Measurements from ENCODE around the gene EPG5.
"Not testable (repeated sequence)": the region's sequence is repeated elsewhere in the genome, so short reads cannot be mapped to it uniquely, and the experiment has no call there.

The EPG5 gene

DNA sequence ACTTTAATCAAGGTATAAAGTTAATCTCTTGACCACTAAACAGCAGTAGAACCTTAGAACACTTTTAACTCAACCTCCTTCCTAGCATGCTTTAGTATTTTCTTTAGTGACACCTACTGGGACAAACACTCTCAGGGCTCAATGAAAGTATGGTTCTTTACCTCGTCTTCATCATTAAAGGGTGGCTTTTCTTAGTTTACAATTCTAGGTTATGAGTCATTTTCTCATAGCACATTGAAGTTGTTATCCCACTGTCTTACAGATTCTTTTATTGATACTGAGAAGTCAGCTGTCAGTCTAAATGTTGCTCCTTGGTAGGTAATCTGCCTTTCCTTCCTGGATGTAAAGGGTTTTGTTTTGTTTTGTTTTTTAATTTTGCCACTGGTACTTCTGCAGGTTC, 103.7 kb downstream of the EPG5 start:
- no peak for FAIRE-seq

DNA sequence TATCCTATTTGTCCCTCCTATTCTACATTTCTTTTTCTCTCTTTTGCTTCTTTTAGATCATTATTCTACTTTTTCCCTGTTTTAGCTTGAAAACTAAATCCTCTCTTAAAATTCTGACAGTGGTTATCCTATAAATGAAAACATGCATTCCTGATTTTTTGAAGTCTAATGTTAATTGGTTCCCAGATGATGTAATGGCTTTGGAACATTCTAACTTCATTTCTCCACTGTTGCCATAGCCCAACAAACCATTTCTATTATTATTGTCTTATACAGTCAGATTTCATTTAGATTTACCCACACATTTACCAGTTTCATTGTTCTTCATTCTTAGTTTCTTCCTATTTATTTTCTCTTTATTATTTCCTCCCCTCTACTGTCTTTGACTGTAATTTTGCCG, 105.2 kb downstream of the EPG5 start:
- no peak for FAIRE-seq

DNA sequence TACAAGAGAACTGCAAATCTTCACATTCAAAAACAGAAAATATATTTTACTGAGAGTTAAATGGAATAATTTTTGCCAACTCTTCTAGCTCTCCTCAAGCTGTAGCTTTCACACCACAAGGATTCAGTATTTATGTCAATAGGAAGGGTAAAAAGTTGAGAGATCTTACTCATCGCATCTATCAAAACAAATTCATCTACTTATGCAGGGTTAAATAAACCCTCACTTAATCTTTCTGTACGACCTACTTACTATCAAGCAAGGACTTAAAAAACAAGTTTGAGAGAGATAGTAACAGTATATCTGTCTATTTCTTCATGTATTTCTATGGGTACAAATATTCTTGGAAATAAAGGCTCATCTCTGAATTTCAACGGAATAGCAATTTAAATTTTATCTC, 106.2 kb downstream of the EPG5 start:
- no peak for FAIRE-seq

DNA sequence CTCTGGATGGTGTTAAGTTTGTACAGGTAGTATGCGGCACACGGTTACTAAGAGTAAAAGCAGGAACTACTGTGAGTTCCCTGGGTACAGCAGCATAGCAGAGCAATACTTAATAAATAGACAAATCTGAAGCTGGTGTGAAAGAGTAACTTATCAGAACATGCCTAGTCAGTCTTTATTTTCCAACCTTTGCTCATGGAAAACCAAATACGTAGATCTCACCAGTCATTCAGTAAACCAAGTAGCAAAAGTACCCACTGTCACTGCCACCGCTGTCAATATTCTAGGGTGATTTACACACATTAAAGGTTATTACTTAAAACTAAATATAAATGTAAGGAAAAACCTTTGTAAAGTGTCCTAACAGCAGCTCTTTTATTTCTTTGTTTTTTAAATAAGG, 106.6 kb downstream of the EPG5 start:
- FAIRE-seq: no peak

DNA sequence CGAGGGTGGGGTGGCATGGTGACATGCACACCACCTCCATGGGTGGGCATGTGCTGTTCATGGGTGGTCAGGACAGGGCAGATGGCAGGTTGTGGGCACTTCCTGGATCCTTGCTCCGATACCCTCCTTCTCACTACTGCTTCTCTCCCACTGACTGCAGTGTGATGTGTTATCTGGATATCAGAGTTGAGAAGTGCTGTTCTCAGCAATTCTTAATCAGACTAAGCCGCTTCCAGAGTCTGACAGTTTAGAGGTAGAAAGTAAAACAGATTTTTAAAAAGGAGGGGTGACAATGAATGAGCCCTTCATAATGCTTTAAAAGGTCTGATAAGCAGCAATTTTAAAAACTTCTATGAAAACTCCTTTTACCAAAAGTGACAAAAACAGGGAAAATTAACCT, 107.8 kb downstream of the EPG5 start:
- FAIRE-seq: no peak

DNA sequence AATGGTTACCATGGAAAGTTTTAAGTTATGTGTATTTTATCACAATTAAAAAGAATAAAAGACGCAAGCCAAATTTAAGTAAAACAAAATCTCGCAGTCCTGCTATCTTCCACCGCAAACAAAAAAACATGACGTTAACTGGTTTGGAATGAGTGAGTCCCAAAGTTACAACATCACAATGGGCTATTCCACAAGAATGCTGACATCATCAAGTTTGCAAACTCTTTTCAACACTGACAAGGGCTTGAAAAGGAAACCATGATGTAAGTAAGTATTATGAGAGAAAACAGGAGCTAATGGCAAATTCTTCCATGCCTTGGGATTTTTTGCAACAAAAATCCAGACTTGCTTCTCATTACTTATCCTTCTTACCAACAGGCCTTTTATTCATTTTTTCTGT, 110.6 kb downstream of the EPG5 start:
- FAIRE-seq: no peak

DNA sequence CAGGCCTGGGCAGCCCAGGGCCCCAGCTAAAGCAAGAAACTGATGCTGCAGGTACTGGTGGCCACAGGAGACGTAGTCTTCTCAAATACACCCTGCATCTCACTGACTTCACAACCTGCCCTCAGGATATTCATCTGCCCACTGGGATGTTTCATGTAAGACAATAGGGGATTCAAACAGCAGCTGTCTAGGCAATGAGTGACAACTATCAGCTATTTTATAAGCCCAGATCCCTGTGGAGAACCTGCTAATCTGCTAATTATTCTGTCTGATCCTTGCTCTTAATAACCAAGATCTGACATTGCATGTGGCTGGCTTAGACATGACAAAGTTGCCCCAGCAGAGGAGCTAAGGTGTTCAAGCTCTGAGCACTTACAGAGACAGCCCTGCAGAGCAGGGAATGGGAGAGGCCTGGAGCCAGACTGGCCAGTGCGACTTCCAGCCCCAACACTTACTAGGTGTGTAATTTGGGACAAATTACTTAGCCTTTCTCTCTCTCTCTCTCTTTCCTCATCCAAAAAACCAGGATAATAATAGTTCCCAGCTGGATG, 113.0 kb downstream of the EPG5 start:
- no peak for FAIRE-seq

DNA sequence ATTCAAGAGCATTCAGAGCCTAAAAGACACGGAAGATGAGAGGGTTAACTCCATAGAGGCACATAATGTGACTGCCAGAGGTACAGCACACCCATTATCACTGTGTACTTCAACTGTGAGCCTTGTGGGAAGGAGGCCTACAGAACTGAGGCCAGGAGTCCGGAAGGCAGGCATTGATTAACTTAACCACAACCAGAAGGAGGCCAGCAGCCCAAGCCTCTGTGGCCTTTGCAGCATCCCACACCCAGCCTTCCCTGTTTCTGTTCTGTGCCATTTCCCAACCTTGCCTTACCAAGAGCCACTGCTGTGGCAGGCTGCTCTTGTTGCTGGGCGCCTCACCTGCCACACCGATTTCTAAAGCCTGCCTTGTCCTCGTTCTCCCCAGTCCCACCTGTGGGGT, 114.5 kb downstream of the EPG5 start:
- no peak for FAIRE-seq

DNA sequence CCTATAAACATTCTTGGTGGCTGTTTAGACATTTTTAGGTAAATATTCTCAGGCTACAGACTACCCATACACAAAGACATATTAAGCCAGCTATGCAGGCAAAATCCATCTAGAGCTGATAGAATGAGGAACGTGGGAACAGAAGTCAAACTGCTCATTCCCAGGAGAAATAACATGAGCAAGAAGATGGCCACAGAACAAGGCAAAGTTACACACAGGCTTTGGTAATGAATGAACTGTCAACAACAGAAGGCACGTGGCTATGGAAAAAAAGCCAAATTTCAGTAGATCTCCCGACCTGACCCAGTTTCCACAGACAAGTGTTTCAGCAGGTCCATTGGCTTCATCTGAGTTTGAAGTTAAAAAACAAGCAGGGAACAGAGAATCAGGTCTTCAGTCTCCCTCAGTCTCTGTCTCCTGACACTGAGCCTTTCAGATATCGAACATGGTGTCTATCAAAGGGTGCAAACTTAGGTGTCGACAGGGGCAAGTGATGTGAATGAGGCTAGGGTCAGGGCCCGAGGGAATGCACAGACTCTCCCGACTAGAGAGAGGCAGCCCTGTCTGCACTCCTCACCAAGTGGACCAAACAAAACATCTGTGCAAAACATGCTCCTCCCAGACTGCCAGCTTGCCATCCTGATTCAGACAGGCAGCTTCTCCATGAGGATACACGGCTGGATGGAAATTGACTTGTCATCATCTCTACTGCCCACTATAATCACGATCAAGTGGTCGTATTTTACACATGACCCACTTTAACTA, 115.8 kb downstream of the EPG5 start:
- FAIRE-seq: no peak

DNA sequence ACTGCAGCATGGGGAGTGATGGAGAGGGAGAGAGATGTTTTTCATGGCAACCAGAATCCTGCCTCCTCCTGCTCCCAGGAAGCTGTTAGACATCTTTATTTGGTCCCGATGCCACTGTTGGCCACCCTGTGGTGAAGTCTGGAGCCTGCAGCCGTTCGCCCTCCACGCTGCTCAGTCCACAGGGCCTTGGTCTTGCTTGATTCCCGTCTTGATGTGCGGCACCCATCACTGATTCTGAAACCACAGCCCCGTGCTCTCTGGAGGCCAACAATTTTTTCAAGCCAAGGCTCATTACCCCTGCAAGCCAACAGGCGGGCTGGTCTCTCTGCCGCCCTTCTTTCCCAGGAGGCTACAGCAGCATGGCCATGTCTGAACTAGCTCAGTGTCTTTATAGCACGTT, 117.1 kb downstream of the EPG5 start:
- FAIRE-seq: no peak

DNA sequence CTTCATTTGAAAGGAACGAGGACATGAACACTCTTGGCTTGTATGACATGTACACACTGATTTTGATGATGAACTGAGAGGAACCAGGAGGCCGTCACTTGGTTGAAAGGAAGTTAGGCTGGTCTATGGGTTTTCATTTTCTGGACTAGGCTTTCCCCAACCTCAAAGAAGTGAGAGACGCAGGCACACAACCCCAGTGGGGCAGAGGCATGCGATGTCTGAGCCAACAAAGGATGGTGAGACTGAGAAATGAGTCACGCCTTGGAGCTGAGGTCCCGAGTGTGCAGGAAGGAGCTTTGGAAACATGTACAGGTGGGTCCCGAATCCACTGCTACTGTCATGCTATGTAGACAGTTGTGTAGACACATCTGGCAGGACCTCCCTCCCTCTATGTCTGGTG, 117.6 kb downstream of the EPG5 start:
- FAIRE-seq: no peak

DNA sequence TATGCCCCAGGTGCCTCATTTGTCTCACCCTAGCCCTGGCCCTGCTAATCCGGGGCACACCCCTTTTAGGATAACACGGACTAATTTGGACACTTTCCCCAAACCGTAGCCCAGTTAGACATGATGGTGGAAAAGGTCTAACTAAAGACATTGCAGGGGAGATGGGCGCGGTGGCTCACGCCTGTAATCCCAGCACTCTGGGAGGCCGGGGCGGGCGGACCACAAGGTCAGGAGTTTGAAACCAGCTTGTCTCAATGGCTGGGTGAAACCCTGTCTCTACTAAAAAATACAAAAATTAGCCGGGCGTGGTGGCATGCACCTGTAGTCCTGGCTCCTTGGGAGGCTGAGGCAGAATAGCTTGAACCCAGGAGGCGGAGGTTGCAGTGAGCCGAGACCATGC, 118.5 kb downstream of the EPG5 start:
- FAIRE-seq: not testable (repeated sequence)

DNA sequence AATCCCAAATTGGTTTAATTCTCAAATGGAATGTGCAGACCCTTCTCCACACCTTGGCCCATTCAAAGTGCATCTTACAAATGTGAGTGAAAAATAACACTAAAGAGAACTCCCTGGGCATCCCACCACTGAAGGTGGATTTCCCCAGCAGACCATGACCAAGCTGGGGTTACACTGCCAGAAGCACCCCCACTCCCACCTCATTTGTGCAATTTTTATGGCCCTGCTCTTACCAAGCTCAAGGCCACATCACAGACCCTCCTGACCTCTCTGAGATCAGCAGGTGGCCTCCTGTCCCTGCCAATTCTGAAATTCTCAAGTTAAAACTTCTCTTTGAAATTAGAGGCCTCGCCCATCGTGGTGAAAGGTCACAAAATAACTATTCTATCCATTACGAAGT, 120.0 kb downstream of the EPG5 start:
- FAIRE-seq: no peak

DNA sequence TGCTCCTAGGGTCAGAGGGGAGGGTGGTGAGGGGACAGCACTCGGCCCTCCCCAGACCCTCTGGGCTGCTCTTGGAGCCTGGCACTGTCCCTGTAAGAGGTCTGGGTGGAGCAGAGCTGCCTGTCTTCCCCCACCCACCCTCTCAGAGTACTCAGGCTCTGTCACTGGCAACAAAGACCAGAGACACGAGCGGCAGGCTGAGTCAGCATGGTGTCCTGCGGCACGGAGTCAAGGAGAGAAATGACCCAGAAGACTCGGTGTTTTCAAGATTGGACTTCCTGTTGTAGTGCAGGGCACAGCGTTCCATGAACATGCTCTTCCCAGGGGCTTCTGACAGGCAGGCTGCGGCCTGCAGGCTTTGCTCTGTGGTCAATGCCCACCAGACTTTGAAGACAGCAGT, 121.7 kb downstream of the EPG5 start:
- no peak for FAIRE-seq

DNA sequence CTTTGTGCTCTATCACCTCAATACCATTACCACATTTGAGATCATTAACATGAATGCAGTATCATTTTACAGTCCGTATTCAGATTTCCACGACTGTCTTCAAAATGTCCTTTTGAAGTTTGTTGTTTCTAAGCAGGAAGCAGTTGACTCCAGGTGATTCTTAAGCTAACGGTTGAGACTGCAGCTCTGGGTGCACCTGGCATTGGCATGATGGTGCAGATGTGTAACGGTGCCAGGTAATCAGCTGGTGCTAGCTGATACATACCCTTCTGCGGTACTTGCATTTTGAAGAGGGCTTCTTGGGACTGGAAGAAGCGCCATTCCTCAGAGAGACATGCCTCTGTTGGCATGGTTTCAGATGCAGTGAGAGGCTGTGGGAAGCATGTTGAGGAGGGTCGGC, 122.2 kb downstream of the EPG5 start:
- FAIRE-seq: no peak

DNA sequence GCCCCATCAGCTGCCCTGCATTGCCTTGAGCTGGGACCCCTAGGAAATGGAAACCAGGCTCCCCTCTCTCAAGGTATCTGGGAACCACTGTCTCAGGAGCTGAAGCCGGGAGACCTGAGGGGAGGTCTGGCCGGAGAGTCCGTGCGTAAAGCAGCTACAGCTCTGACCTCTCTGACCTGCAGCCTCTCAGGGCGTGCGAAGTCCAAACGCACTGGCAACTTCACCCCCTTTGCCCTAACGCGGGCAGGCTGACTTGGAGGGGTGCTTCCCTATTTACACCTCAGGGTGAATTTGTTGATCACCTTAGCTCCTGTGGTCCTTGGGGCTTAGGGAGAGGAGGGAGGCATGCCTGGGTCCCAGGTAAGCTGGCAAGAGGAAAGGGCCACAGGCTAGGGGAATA, 124.1 kb downstream of the EPG5 start:
- no peak for FAIRE-seq

DNA sequence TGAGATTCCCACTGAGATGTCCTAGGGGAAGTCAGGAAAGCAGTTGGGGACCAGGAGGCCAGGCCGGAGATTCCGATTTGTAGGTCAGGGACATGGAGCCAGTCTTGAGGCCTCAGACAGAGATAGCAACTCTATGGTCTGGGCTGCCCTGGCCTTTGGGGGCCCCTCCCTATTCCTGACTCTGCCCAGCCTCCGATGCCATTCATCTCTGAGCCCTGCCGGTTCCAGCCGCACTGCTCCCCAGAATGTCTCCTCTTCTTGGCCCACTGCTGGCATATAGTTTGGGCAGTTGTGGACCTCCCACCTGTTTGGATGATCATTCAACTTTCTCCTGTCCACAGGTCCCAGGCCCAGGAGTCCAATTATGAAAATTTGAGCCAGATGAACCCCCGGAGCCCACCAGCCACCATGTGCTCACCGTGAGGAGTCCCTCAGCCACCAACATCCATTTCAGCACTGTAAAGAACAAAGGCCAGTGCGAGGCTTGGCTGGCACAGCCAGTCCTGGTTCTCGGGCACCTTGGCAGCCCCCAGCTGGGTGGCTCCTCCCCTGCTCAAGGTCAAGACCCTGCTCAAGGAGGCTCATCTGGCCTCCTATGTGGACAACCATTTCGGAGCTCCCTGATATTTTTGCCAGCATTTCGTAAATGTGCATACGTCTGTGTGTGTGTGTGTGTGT, 125.2 kb downstream of the EPG5 start:
- no peak for FAIRE-seq

DNA sequence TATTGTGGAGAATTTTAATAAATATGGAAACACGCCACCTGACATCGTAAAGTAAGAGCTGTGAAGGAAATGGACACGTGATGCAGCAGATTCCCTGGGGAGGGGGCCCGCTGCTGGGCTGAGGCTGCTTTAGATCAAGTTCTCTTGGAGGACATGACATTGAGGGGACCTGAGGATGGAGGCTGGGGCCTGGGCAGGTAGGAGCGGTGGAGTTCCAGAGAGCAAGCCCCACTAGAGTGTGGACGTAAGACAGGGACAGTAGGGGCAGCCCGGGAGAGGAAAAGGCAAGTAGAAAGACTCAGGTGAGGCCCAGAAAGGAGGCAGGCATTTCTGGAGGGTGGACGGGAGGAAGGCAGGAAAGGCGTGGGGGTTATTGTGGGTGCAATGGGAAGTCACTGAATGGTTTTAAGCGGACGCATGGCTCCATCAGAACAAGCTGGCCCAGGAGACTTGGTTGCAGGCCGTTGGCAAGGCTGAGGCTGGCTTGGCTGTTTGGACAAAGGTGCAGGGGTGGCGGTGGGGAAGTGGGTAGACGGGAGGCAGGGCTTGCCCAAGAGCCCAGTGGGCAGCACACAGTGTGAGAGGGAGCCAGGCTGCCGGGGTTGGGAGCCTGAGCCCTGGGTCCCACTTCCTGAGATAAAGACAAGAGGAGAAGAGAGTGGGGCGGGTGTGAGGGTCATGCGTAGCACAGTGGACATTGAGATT, 125.9 kb downstream of the EPG5 start:
- no peak for FAIRE-seq

DNA sequence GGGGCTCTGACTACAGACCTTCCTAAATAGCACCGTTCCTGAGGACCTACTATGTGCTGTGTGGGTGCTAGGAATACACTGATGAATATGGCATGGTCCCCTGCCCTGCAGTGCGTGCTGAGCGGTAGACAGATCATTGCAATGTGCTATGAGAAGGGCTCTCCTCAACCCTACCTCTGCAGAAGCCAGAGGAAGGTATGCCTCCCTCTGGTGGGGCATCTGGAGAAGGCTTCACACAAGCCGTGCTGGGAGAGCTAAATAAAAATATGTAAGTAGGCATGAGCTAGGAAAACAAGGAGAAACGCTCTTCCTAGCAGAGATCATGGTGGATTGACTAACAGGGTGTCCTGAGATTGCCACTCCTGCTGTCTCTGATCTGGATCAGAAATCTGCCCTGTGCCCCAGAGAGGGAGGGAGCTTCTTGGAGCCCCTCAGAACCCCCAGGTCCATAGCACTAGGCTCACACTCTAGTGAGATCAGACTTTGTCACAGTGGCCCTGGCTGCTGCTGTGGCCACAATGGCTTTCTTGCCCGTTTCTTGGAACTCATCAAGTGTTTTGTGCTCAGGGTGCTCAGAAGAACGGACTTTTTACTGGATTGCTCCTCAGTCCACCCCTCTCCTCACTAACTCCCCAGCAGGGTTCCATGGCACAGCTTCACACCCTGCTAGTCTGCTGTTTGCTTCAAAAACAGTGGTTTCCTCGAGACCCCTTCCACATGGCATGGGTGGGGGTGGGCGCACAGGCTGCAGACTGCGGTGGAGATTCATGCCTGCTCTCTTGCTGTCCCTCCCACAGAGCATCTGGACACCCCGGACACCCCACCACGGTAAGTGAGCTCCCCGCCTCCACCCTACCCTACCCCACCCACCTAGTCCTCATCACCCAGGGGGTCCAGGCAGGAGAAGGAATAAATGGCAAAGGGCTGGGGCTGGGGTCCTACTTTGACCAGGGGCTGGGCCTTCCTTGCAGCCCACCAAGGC, 127.4 kb downstream of the EPG5 start:
- no peak for FAIRE-seq

DNA sequence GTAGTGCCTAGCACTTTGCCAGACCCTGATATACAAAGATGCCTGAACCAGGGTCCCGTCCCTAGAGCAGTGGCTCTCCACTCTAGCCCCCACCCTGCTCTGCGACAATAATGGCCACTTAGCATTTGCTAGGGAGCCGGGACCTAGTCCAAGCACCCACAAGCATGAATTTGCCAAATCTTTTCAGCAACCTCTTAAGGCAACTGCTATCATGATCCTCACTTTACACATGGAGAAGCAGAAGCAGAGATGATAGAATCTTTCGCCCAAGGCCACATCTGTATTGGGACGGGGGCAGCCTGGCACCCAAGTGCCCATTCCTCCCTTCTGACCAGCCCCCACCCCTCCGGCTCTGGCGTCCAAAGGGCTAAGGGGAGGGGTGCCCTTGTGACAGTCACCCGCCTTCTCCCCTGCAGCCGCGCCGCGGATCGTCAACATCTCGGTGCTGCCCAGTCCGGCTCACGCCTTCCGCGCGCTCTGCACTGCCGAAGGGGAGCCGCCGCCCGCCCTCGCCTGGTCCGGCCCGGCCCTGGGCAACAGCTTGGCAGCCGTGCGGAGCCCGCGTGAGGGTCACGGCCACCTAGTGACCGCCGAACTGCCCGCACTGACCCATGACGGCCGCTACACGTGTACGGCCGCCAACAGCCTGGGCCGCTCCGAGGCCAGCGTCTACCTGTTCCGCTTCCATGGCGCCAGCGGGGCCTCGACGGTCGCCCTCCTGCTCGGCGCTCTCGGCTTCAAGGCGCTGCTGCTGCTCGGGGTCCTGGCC, 128.6 kb downstream of the EPG5 start:
- FAIRE-seq: no peak

DNA sequence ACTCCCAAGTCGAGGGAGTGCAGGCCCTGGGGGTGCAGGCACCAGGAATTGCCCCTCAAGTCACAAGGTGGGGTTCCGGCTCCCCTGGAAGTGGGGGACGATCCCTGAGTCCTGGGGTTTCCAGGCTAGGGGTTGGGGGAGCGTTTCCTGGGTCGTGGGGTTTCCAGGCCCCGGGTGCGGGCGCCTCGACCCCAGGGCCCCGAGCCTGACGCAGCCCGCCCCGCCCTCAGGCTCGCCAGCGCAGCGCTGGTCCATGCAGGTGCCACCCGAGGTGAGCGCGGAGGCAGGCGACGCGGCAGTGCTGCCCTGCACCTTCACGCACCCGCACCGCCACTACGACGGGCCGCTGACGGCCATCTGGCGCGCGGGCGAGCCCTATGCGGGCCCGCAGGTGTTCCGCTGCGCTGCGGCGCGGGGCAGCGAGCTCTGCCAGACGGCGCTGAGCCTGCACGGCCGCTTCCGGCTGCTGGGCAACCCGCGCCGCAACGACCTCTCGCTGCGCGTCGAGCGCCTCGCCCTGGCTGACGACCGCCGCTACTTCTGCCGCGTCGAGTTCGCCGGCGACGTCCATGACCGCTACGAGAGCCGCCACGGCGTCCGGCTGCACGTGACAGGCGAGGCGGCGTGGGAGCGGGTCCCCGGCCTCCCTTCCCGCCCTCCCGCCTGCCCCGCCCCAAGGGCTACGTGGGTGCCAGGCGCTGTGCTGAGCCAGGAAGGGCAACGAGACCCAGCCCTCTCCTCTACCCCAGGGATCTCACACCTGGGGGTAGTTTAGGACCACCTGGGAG, 129.7 kb downstream of the EPG5 start:
- no peak for FAIRE-seq
